Esophagus muscularis mucosa (tissue), 4 donors: Measurements from ENCODE around the gene ZBTB18. TPM values are rescaled to one million over a fixed set of nuclear protein-coding genes. Genes with fewer than 3 reads are reported as not detected.

Source experiments
- DNase-seq: peaks from one replicate; pipeline ENCODE4 v3.0.0-alpha.2; 2017; ENCODE audit errors: extremely low spot score
- H3K27ac ChIP-seq, 4 donors: fragments of 200-600 bp; sonication (generic); replicated peaks in 1 of 4; 1 replicate in 3 of 4; 2 replicates in 1 of 4; pipeline ENCODE4 v1.5.1; 2016 to 2019; ENCODE audit warnings: mild to moderate bottlenecking in 1 of 4
- H3K27me3 ChIP-seq, 4 donors: fragments of 200-600 bp; sonication (generic); one replicate each; pipeline versions ENCODE4 v1.5.1 to v1.6.0; 2016 to 2019
- H3K36me3 ChIP-seq, 4 donors: fragments of 200-600 bp; sonication (generic); one replicate each; pipeline ENCODE4 v1.5.1; 2016 to 2019
- H3K4me1 ChIP-seq, 4 donors: fragments of 200-600 bp; sonication (generic); one replicate each; pipeline ENCODE4 v1.5.1; 2016 to 2019
- H3K4me3 ChIP-seq, 4 donors: fragments of 200-600 bp; sonication (generic); 1 replicate in 2 of 4; 2 replicates in 2 of 4; pipeline ENCODE4 v1.5.1; 2016 to 2019; ENCODE audit warnings: mild to moderate bottlenecking in 4 of 4, moderate library complexity in 1 of 4
- H3K9me3 ChIP-seq, 4 donors: fragments of 200-600 bp; sonication (generic); 1 replicate in 3 of 4; 2 replicates in 1 of 4; pipeline ENCODE4 v1.5.1; 2016 to 2019
- EP300 ChIP-seq: sonication (generic); formaldehyde crosslinking; IDR thresholded peaks from one replicate; pipeline ENCODE4 v1.6.1; 2017; ENCODE audit warnings: antibody characterized with exemption
- POLR2A ChIP-seq: fragments of 450-650 bp; IDR thresholded peaks from one replicate; pipeline ENCODE4 v1.6.1; 2017; ENCODE audit warnings: antibody characterized with exemption, moderate library complexity, mild to moderate bottlenecking, low read depth
- POLR2AphosphoS5 ChIP-seq, 2 donors: sonication (generic); formaldehyde crosslinking; IDR thresholded peaks; one replicate each; pipeline ENCODE4 v1.6.1; 2017; ENCODE audit warnings: antibody characterized with exemption in 2 of 2
- WGBS: methylation state at CpG from one replicate; pipeline ENCODE4 v1.1.5; 2018; 5-methylcytosine and 5-hydroxymethylcytosine counted together
- intact Hi-C: fragments of 100-400 bp; cut with DNase I; formaldehyde crosslinking; loops from one replicate; pipeline ENCODE4 v1.15.1; 2023
- total RNA-seq, 4 donors: library from RNA; depleted of rRNA; stranded (reverse); fragments of >200 nt; gene quantifications; one replicate each; pipeline versions ENCODE4 v1.1.0 to v1.2.1, GENCODE V29; 2016
- TF ChIP-seq, protein P1 (sequence below), 3 experiments: fragments of 200-600 bp in 2 of 3; fragments of 450-650 bp in 1 of 3; sonication (generic) in 2 of 3; IDR thresholded peaks; one replicate each; pipeline ENCODE4 v1.5.1; 2017 to 2019; ENCODE audit warnings: antibody characterized with exemption in 3 of 3, mild to moderate bottlenecking in 2 of 3, moderate library complexity in 1 of 3

ZBTB18 gene
- total RNA-seq, 4 donors from 2014 or later = 15.0 to 23.7 (median 18.2) TPM

- H3K36me3 ChIP-seq = no peaks in the 10 kb centered on the region
- intact Hi-C loops = no loop called here
- no peak overlapping the region for H3K27ac ChIP-seq
- WGBS = 88% methylated on average over 13 of the region's 13 CpGs
- H3K4me1 ChIP-seq = no peaks in the 10 kb centered on the region
- no peaks in the 10 kb centered on the region for H3K27me3 ChIP-seq
- no peaks in the 10 kb centered on the region for H3K9me3 ChIP-seq
- DNase-seq = no peak
- no peak overlapping the region for H3K4me3 ChIP-seq
- TF ChIP-seq POLR2A (no peak), EP300 (no peak), POLR2AphosphoS5 (IDR thresholded peaks at IDR 0.05) (no peak)
- TF ChIP-seq, protein P1, sequence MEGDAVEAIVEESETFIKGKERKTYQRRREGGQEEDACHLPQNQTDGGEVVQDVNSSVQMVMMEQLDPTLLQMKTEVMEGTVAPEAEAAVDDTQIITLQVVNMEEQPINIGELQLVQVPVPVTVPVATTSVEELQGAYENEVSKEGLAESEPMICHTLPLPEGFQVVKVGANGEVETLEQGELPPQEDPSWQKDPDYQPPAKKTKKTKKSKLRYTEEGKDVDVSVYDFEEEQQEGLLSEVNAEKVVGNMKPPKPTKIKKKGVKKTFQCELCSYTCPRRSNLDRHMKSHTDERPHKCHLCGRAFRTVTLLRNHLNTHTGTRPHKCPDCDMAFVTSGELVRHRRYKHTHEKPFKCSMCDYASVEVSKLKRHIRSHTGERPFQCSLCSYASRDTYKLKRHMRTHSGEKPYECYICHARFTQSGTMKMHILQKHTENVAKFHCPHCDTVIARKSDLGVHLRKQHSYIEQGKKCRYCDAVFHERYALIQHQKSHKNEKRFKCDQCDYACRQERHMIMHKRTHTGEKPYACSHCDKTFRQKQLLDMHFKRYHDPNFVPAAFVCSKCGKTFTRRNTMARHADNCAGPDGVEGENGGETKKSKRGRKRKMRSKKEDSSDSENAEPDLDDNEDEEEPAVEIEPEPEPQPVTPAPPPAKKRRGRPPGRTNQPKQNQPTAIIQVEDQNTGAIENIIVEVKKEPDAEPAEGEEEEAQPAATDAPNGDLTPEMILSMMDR (IDR thresholded peaks at IDR 0.05) = no peak
Measured at GRCh38 chr1:244030481-244031040, 20.5 kb upstream of the ZBTB18 start.

DNA sequence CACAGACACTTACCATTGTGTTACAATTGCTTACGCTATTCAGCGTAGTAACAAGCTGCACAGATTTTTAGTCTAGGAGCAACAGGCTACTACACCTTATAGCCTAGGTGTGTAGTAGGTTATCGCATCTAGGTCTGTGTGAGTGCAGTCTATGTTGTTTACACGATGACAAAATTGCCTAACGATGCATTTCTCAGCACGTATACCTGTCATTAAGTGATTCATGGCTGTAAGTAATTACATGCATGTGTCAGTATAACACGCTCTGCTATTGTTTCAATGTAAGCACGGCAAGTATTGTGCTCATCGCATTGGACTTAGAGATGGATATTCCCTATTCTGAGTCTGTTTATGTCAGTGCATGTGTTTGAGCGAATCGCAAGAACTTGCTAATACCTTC, 15.7 kb upstream of the ZBTB18 start:
- Histone ChIP-seq H3K4me1 (no peaks in the 10 kb centered on the region), H3K27me3 (peaks cover 0 to 4% (median 0%) of the 10 kb centered on the region in 4 donors), H3K36me3 (no peaks in the 10 kb centered on the region), H3K27ac (no peak overlapping the region), H3K9me3 (no peaks in the 10 kb centered on the region), H3K4me3 (no peak overlapping the region)
- DNase-seq = no peak
- no peak for TF ChIP-seq POLR2AphosphoS5 (IDR thresholded peaks at IDR 0.05)
- no peak for TF ChIP-seq EP300
- TF ChIP-seq POLR2A = no peak
- TF ChIP-seq, protein P1 (IDR thresholded peaks at IDR 0.05) = no peak
- intact Hi-C loops = no loop called here
- 96% methylated on average over 11 of the region's 11 CpGs for WGBS

GRCh38 chr1:244037252-244037651, 13.8 kb upstream of the ZBTB18 start:
- Histone ChIP-seq H3K4me3 (no peak overlapping the region), H3K4me1 (no peaks in the 10 kb centered on the region), H3K27me3 (peaks cover 0 to 4% (median 0%) of the 10 kb centered on the region in 4 donors), H3K27ac (no peak overlapping the region), H3K36me3 (no peaks in the 10 kb centered on the region), H3K9me3 (no peaks in the 10 kb centered on the region)
- TF ChIP-seq, protein P1 (IDR thresholded peaks at IDR 0.05) = no peak
- TF ChIP-seq POLR2A (no peak), POLR2AphosphoS5 (IDR thresholded peaks at IDR 0.05) (no peak), EP300 (no peak)
- intact Hi-C loops = no loop called here
- 82% methylated on average over 9 of the region's 9 CpGs for WGBS
- DNase-seq = no peak

GRCh38 chr1:244041466-244042120, 9.5 kb upstream of the ZBTB18 start:
- H3K9me3 ChIP-seq = no peaks in the 10 kb centered on the region
- no peak for DNase-seq
- H3K36me3 ChIP-seq = no peaks in the 10 kb centered on the region
- 84% methylated on average over 4 of the region's 4 CpGs for WGBS
- intact Hi-C loops = loop anchor here (10.0 kb wide), 2 partner anchors 403 to 697 kb away; no protein-coding TSS in a partner anchor
- no peak overlapping the region for H3K27ac ChIP-seq
- no peak for TF ChIP-seq EP300
- TF ChIP-seq POLR2AphosphoS5 (IDR thresholded peaks at IDR 0.05) = no peak
- TF ChIP-seq, protein P1 (IDR thresholded peaks at IDR 0.05) = no peak
- TF ChIP-seq POLR2A = no peak
- peaks cover 0 to 2% (median under 1%) of the 10 kb centered on the region in 4 donors for H3K4me1 ChIP-seq
- no peak overlapping the region for H3K4me3 ChIP-seq
- H3K27me3 ChIP-seq = peaks cover 0 to under 1% (median 0%) of the 10 kb centered on the region in 4 donors
